ENCODE results near the gene CYP4F12.

GRCh38 chr19:15740785-15741184 lies 67.9 kb downstream of the CYP4F12 start:
- no peak for TF ChIP-seq YY1 (IDR thresholded peaks at IDR 0.05; ENCODE audit: insufficient read depth, insufficient read length)
- TF ChIP-seq SUZ12 (IDR thresholded peaks at IDR 0.05; ENCODE audit: extremely low read depth, insufficient read depth, insufficient read length): no peak
- no peak for TF ChIP-seq ZNF274 (IDR thresholded peaks at IDR 0.05; ENCODE audit: low read depth, low read length)

All from NT2/D1 (cell line).